GM12878 (cell line): ENCODE measurements around the gene ZNF791.

ENCODE experiments used
- CBX5 ChIP-seq: sonication (generic); IDR thresholded peaks from 2 replicates; pipeline ENCODE4 v1.6.1; 2016; ENCODE audit warnings: low read depth, moderate library complexity, mild to moderate bottlenecking, inconsistent platforms
- CEBPB ChIP-seq, 2 experiments: fragments of 150-350 bp in 1 of 2; IDR thresholded peaks; 2 replicates each; pipeline ENCODE4 v1.6.1; 2012 to 2014; ENCODE audit warnings: low read depth in 2 of 2, low read length in 2 of 2, borderline replicate concordance in 1 of 2, inconsistent platforms in 1 of 2
- EZH2 ChIP-seq: IDR thresholded peaks from 2 replicates; pipeline ENCODE4 v1.6.1; 2012; ENCODE audit warnings: low read depth, mild to moderate bottlenecking, control low read depth, inconsistent platforms, low read length, borderline replicate concordance; ENCODE audit not compliant: control insufficient read depth
- TCF12 ChIP-seq: IDR thresholded peaks from 2 replicates; pipeline ENCODE4 v1.6.1; 2011; ENCODE audit warnings: low read depth, mild to moderate bottlenecking, low read length
- YY1 ChIP-seq: IDR thresholded peaks from 2 replicates; pipeline ENCODE4 v1.6.1; 2011; ENCODE audit warnings: low read depth, mild to moderate bottlenecking, low read length
- TF ChIP-seq, protein P1 (sequence below): fragments of 450-650 bp; IDR thresholded peaks from 2 replicates; pipeline ENCODE4 v1.6.1; 2017; ENCODE audit warnings: low read depth, mild to moderate bottlenecking, moderate library complexity
- TF ChIP-seq, protein P2 (sequence below), 3 experiments: IDR thresholded peaks in 2 of 3; conservative IDR thresholded peaks in 1 of 3; 2 replicates each; pipeline ENCODE4 v1.5.1; 2011; ENCODE audit warnings: low read depth in 3 of 3, low read length in 3 of 3, mild to moderate bottlenecking in 3 of 3, control low read depth in 2 of 3, moderate library complexity in 2 of 3, inconsistent platforms in 1 of 3, mixed read lengths in 1 of 3; ENCODE audit not compliant: control insufficient read depth in 2 of 3, insufficient read depth in 1 of 3; ENCODE audit errors: extremely low read depth in 1 of 3
- TF ChIP-seq, protein P3 (sequence below): fragments of 450-650 bp; IDR thresholded peaks from 2 replicates; pipeline ENCODE4 v1.6.1; 2017; ENCODE audit warnings: mild to moderate bottlenecking, moderate library complexity

DNA sequence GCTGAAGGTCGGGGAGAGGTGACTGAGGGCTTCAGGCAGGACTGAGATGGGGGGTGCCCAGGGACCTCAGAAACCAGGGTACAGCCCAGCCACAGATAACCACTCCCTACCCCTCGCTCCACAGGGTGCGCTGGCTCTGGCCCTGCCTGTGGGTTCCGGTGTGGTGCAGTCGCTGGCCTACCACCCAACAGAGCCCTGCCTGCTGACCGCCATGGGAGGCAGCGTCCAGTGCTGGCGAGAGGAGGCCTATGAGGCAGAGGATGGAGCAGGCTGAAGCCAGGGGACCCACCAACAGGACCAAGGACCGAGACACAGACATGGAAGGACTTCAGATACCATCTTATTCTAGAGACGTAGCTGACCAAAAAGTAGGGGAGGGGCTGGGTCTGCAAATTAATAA, 64.7 kb downstream of the ZNF791 start:
- TF ChIP-seq, protein P1, sequence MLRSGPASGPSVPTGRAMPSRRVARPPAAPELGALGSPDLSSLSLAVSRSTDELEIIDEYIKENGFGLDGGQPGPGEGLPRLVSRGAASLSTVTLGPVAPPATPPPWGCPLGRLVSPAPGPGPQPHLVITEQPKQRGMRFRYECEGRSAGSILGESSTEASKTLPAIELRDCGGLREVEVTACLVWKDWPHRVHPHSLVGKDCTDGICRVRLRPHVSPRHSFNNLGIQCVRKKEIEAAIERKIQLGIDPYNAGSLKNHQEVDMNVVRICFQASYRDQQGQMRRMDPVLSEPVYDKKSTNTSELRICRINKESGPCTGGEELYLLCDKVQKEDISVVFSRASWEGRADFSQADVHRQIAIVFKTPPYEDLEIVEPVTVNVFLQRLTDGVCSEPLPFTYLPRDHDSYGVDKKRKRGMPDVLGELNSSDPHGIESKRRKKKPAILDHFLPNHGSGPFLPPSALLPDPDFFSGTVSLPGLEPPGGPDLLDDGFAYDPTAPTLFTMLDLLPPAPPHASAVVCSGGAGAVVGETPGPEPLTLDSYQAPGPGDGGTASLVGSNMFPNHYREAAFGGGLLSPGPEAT = no peak
- TF ChIP-seq CBX5 (no peak), CEBPB (IDR thresholded peaks at IDR 0.05; ENCODE audit: borderline replicate concordance in 1 of 2, low read depth in 2 of 2, low read length in 2 of 2) (no peak), YY1 (no peak), EZH2 (no peak), TCF12 (no peak)
- TF ChIP-seq, protein P2, sequence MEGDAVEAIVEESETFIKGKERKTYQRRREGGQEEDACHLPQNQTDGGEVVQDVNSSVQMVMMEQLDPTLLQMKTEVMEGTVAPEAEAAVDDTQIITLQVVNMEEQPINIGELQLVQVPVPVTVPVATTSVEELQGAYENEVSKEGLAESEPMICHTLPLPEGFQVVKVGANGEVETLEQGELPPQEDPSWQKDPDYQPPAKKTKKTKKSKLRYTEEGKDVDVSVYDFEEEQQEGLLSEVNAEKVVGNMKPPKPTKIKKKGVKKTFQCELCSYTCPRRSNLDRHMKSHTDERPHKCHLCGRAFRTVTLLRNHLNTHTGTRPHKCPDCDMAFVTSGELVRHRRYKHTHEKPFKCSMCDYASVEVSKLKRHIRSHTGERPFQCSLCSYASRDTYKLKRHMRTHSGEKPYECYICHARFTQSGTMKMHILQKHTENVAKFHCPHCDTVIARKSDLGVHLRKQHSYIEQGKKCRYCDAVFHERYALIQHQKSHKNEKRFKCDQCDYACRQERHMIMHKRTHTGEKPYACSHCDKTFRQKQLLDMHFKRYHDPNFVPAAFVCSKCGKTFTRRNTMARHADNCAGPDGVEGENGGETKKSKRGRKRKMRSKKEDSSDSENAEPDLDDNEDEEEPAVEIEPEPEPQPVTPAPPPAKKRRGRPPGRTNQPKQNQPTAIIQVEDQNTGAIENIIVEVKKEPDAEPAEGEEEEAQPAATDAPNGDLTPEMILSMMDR (IDR thresholded peaks at IDR 0.05 in 2 of 3, conservative IDR thresholded peaks at IDR 0.05 in 1 of 3; ENCODE audit: control insufficient read depth in 2 of 3, extremely low read depth in 1 of 3, insufficient read depth in 1 of 3, low read depth in 3 of 3, low read length in 3 of 3) = no peak
- TF ChIP-seq, protein P3, sequence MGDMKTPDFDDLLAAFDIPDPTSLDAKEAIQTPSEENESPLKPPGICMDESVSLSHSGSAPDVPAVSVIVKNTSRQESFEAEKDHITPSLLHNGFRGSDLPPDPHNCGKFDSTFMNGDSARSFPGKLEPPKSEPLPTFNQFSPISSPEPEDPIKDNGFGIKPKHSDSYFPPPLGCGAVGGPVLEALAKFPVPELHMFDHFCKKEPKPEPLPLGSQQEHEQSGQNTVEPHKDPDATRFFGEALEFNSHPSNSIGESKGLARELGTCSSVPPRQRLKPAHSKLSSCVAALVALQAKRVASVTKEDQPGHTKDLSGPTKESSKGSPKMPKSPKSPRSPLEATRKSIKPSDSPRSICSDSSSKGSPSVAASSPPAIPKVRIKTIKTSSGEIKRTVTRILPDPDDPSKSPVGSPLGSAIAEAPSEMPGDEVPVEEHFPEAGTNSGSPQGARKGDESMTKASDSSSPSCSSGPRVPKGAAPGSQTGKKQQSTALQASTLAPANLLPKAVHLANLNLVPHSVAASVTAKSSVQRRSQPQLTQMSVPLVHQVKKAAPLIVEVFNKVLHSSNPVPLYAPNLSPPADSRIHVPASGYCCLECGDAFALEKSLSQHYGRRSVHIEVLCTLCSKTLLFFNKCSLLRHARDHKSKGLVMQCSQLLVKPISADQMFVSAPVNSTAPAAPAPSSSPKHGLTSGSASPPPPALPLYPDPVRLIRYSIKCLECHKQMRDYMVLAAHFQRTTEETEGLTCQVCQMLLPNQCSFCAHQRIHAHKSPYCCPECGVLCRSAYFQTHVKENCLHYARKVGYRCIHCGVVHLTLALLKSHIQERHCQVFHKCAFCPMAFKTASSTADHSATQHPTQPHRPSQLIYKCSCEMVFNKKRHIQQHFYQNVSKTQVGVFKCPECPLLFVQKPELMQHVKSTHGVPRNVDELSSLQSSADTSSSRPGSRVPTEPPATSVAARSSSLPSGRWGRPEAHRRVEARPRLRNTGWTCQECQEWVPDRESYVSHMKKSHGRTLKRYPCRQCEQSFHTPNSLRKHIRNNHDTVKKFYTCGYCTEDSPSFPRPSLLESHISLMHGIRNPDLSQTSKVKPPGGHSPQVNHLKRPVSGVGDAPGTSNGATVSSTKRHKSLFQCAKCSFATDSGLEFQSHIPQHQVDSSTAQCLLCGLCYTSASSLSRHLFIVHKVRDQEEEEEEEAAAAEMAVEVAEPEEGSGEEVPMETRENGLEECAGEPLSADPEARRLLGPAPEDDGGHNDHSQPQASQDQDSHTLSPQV = no peak
